ENCODE results near the gene ATXN7L2. TPM values are rescaled to one million over a fixed set of nuclear protein-coding genes. Genes with fewer than 3 reads are reported as not detected.

ATXN7L2 gene
- total and polyA plus RNA-seq, 2 of the 8 experiments (the other 6 are each of a cell fraction or from before 2014, with no cell fraction given), result 8.1 to 9.3 TPM

- Histone ChIP-seq H4K91ac (replicated peaks; ENCODE audit: insufficient read length, low read length) (no peak overlapping the region), H3K4me2 (ENCODE audit: insufficient read depth in 1 of 2, low read depth in 2 of 2, low read length in 2 of 2) (no peak overlapping the region), H3K23ac (ENCODE audit: insufficient read length) (no peak overlapping the region), H3K4ac (replicated peaks; ENCODE audit: insufficient read length, low read depth, low read length) (no peak overlapping the region), H2AFZ (ENCODE audit: low read length) (no peak overlapping the region), H3K9ac (replicated peaks in 1 of 4; ENCODE audit: extremely low read depth in 1 of 4, low read depth in 3 of 4, low read length in 3 of 4) (no peak overlapping the region), H4K20me1 (replicated peaks in 1 of 2; ENCODE audit: control insufficient read depth in 1 of 2, insufficient read depth in 2 of 2, low read length in 2 of 2) (peaks cover 0 to 1% of the 10 kb centered on the region in 2 experiments), H3K79me2 (ENCODE audit: control insufficient read depth in 1 of 2, insufficient read depth in 2 of 2, low read length in 2 of 2) (no peaks in the 10 kb centered on the region), H2BK20ac (ENCODE audit: low read length) (no peak overlapping the region), H3K27me3 (replicated peaks in 1 of 4; ENCODE audit: control insufficient read depth in 3 of 4, extremely low read depth in 1 of 4, insufficient read depth in 3 of 4, low read length in 3 of 4) (no peaks in the 10 kb centered on the region), H2BK15ac (ENCODE audit: low read length) (no peak overlapping the region), H3K56ac (replicated peaks; ENCODE audit: insufficient read length, low read depth, low read length) (no peak overlapping the region), H3K4me3 (ENCODE audit: extremely low read depth in 1 of 4, insufficient read depth in 2 of 4, low read depth in 3 of 4, low read length in 4 of 4) (no peak overlapping the region), H3K23me2 (ENCODE audit: low read depth, low read length) (peaks cover 13% of the 10 kb centered on the region), H3K79me1 (ENCODE audit: low read depth, low read length) (no peaks in the 10 kb centered on the region; the same call in 1 of the 2 replicates), H3K18ac (ENCODE audit: extremely low read depth, low read length) (no peak overlapping the region), H3K14ac (ENCODE audit: insufficient read length) (no peak overlapping the region), H2BK12ac (ENCODE audit: low read depth, low read length) (no peak overlapping the region), H3K4me1 (replicated peaks in 1 of 4; ENCODE audit: control insufficient read depth in 3 of 4, insufficient read depth in 4 of 4, low read length in 3 of 4) (peaks cover 0 to 6% (median 2%) of the 10 kb centered on the region in 4 experiments; a peak in 3 of 7 replicates), H4K8ac (ENCODE audit: extremely low read depth, insufficient read depth, low read length) (no peak overlapping the region), H2BK120ac (replicated peaks; ENCODE audit: low read depth, low read length) (no peak overlapping the region), H3K36me3 (ENCODE audit: control insufficient read depth in 2 of 4, insufficient read depth in 4 of 4, low read length in 3 of 4) (no peaks in the 10 kb centered on the region; a peak in 1 of 8 replicates), H3K27ac (ENCODE audit: low read depth, low read length) (no peak overlapping the region; the same call in 1 of the 2 replicates), H2BK5ac (ENCODE audit: low read depth, low read length) (no peak overlapping the region), H2AK5ac (ENCODE audit: low read depth, low read length) (no peak overlapping the region), H3K9me3 (ENCODE audit: insufficient read depth in 2 of 2, low read depth in 1 of 2, low read length in 1 of 2) (no peaks in the 10 kb centered on the region), H4K5ac (ENCODE audit: insufficient read length, low read depth, low read length) (no peak overlapping the region)
- no peak for FAIRE-seq
- CTCF ChIA-PET (ENCODE audit: partially characterized antibody), result interaction anchor here (0.6 to 43.7 kb wide), 7 partner anchors 9 to 183 kb away, joined by 3 to 1755 read pairs (median 3); partner anchors contain the start of genes AMIGO1, ATXN7L2, GPR61 and PSMA5
- POLR2A ChIA-PET (ENCODE audit: partially characterized antibody), result interaction anchor here (0.7 to 2.7 kb wide), 2 partner anchors 51 to 180 kb away, joined by 3 to 6 read pairs; partner anchors contain the start of gene GPR61
- 70% methylated on average over 5 of the region's 5 CpGs; no CpG with 5 or more reads in 1 of the 2 experiments for WGBS, 2 experiments (ENCODE audit: extremely low coverage in 1 of 2, insufficient coverage in 1 of 2, insufficient read length in 1 of 2, insufficient replicate concordance in 2 of 2, low coverage in 1 of 2, low lambda C conversion rate in 2 of 2, missing lambda C conversion rate in 1 of 2)
- no peak for TF ChIP-seq JUND (IDR thresholded peaks at IDR 0.05; ENCODE audit: low read length)
- no peak for TF ChIP-seq KDM1A (IDR thresholded peaks at IDR 0.05; ENCODE audit: borderline replicate concordance, low read length)
- peak in 1 of 2 experiments; percentile 40; a peak in 2 of 4 replicates for TF ChIP-seq RAD21 (IDR thresholded peaks at IDR 0.05 in 1 of 2, conservative IDR thresholded peaks at IDR 0.05 in 1 of 2; ENCODE audit: low read depth in 2 of 2, low read length in 2 of 2)
- TF ChIP-seq RXRA (IDR thresholded peaks at IDR 0.05; ENCODE audit: insufficient read depth, low read depth, low read length), result no peak
- no peak for TF ChIP-seq CHD1 (IDR thresholded peaks at IDR 0.05; ENCODE audit: low read depth, low read length)
- TF ChIP-seq, protein P1, sequence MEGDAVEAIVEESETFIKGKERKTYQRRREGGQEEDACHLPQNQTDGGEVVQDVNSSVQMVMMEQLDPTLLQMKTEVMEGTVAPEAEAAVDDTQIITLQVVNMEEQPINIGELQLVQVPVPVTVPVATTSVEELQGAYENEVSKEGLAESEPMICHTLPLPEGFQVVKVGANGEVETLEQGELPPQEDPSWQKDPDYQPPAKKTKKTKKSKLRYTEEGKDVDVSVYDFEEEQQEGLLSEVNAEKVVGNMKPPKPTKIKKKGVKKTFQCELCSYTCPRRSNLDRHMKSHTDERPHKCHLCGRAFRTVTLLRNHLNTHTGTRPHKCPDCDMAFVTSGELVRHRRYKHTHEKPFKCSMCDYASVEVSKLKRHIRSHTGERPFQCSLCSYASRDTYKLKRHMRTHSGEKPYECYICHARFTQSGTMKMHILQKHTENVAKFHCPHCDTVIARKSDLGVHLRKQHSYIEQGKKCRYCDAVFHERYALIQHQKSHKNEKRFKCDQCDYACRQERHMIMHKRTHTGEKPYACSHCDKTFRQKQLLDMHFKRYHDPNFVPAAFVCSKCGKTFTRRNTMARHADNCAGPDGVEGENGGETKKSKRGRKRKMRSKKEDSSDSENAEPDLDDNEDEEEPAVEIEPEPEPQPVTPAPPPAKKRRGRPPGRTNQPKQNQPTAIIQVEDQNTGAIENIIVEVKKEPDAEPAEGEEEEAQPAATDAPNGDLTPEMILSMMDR (IDR thresholded peaks at IDR 0.05; ENCODE audit: control extremely low read depth in 1 of 3, insufficient read depth in 1 of 3, low read depth in 1 of 3, low read length in 3 of 3), result peak in 2 of 3 experiments; percentile 30 to 55; a peak in 2 of 4 replicates
- DNase-seq (ENCODE audit: low read depth in 1 of 2, low spot score in 2 of 2), result peak in 1 of 2 experiments; percentile 50
Measured at GRCh38 chr1:109488201-109488600, 4.5 kb downstream of the ATXN7L2 start.
